CD4-positive, alpha-beta T cell treated with Interferon gamma for 1 hour (primary cell): ENCODE measurements around the gene SEMA4A.
A peak's percentile ranks its signal among the peaks of the same experiment; 100 is the strongest.
"Not testable (repeated sequence)": the region's sequence is repeated elsewhere in the genome, so short reads cannot be mapped to it uniquely, and the experiment has no call there.

ENCODE experiments used
- DNase-seq: peaks from one replicate; pipeline ENCODE4 v3.0.0-alpha.2; 2020

SEMA4A gene

DNA sequence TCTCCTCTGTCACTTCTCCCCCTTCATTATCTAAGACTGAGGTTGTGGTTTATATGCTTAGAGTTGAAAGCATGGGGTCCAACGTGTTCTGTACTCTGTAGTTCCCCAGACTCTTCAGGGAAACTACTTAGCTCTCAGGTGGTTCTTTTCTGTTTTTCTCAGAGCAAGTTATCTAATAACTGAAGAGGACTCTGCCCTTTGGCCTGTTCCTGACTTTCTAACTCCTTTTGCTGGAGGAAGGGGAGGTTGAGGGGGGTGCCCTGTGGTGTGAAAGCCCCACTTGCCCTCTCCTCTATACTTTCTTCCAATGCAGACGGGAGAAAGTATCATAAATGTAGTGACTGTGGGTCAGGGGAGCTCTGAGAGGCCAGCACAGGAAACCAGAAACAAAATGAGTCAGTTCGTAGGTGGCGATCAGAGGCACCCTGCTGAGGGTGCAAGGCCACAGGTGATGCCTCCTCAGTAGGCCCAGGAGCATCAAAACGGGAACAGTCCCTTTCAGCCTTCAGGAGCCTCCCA lies 45.5 kb downstream of the SEMA4A start:
- no peak for DNase-seq

GRCh38 chr1:156200044-156200443 lies 46.7 kb downstream of the SEMA4A start:
- no peak for DNase-seq

DNA sequence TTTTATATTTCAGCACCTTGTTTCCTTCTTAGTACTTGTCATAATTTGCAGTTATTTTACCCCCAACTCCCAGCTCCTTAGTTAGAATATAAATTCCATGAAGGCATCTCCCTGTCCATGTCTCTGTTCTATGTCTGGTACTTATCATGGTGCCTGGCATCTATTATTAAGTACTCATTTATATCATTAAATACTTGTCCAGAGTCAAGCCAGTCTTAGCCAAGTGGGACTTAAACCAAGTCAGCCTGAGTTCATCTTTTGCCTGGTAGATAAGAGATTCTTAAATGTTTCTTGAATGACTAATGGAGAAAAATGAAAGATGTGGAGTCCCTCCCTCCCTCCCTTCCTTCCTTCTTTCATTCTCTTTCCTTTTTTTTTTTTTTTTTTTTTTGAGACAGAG lies 49.9 kb downstream of the SEMA4A start:
- no peak for DNase-seq

DNA sequence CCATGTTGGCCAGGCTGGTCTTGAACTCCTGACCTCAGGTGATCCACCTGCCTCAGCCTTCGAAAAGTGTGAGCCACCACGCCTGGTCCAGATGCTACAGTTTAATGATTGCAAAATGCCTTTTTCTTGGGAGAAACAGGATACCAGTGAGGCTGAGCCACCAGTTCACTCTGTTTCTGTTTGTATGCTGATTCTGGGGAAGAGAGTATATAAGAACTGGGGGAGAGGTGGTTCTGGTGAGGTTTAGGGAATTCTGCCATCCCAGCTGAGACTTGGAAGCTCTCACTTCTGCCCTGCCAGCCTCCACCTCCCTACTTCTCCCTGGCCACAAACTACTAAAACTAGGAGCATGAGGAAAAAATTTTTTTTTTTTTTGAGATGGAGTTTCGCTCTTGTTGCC lies 51.3 kb downstream of the SEMA4A start:
- DNase-seq = no peak

DNA sequence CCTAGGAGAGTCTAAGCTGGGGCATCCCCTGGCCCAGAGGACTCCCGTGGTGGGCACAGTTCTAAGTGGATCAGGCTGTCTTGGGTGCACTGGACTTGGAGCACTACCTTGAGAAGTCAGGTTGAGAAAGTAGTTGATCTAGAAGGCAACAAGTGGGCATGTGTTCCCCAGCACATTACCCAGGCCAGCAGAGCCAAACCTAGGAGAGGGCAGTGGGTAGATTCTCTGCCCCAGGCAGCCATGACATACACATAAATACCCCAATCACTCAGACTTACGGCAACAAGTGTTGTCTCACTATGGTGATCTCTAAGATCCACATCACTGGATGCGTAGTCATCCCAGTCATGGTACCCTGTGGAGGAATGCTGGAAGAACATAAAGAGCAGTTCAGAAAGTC lies 57.9 kb downstream of the SEMA4A start:
- DNase-seq = no peak

- no peak for DNase-seq
These were observed 58.7 kb downstream of the SEMA4A start for GRCh38 chr1:156212130-156212529.

DNA sequence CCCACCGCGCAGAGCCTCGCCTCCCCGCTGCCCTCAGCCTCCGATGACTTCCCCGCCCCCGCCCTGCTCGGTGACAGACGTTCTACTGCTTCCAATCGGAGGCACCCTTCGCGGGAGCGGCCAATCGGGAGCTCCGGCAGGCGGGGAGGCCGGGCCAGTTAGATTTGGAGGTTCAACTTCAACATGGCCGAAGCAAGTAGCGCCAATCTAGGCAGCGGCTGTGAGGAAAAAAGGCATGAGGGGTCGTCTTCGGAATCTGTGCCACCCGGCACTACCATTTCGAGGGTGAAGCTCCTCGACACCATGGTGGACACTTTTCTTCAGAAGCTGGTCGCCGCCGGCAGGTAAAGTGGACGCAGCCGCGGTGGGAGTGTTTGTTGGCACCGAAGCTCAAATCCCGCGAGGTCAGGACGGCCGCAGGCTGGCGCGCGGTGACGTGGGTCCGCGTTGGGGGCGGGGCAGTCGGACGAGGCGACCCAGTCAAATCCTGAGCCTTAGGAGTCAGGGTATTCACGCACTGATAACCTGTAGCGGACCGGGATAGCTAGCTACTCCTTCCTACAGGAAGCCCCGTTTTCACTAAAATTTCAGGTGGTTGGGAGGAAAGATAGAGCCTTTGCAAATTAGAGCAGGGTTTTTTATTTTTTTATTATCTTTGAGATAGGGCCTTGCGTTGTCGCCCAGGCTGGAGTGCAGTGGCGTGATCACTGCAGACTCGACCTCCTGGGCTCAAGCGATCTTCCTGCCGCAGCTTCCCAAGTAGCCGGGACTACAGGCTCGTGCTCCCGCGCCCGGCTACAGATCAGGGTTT lies 59.7 kb downstream of the SEMA4A start, which contains the start of gene PMF1:
PMF1 (plus strand) TSS at position 175 of the 811 bp plus-strand sequence; CDS start at position 184, 9 bp downstream.
- DNase-seq = peak; percentile 95

- no peak for DNase-seq
These were observed 60.2 kb downstream of the SEMA4A start for GRCh38 chr1:156213644-156213966.

DNA sequence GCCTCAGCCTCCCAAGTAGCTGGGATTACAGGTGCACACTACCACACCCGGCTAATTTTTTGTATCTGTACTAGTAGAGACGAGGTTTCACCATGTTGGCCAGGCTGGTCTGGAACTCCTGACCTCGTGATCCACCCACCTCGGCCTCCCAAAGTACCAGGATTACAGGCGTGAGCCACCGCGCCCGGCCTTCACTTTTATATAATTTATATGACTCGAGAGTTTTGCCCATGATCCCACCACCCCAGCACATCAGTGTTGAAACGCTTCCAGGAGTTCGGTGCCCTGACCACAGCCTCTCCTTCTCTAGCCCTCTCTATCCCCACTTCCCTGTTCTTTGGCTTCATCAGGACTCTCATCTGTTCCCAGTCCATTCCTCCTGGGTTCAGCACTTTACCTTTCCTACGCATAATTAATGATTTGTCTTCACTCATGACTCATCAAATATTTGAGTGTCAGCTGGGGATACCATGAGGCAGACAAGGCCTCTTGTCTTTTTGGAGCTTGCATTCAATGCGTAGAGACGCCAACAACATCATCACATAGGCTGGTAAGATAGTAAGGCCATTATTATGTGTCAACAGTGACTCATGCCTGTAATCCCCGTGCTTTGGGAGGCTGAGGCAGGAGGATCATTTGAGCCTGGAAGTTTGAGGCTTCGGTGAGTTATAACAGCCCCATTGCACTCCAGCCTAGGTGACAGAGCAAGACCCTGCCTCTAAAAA lies 60.8 kb downstream of the SEMA4A start:
- no peak for DNase-seq

DNA sequence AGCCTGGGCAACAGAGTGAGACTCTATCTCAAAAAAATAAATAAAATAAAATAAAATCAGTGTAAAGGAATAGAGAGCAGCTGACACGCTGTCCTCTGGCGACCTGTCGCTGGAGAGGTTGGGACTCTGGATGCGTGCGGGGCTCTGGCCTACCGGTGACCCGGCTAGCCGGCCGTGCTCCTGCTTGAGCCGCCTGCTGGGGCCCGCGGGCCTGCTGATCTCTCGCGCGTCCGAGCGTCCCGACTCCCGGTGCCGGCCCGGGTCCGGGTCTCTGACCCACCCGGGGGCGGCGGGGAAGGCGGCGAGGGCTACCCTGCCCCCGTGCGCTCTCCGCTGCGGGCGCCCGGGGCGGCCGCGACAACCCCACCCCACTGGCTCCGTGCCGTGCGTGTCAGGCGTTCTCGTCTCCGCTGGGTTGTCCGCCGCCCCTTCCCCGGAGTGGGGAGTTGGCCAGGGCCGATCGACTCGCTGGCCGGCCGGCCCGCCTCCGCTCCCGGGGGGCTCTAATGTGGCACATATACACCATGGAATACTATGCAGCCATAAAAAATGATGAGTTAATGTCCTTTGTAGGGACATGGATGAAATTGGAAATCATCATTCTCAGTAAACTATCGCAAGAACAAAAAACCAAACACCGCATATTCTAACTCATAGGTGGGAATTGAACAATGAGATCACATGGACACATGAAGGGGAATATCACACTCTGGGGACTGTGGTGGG lies 63.1 kb downstream of the SEMA4A start:
- not testable (repeated sequence) for DNase-seq

GRCh38 chr1:156217871-156218270 lies 64.5 kb downstream of the SEMA4A start:
- DNase-seq = no peak

DNA sequence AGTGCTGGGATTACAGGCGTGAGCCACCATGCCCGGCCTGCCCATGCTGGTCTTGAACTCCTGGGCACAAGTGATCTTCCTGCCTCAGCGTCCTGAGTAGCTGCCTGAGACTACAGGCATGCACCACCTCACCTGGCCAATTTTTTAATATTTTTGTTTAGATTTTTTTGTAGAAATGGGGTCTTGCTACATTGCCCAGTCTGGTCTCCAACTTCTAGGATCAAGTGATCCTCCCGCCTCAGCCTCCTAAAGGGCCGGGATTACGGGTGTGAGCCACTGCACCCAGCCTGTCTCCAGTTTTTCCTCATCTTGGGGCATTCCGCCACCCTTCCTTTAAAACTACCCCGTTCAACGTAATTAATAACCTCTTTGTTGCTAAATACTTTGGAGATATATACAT lies 66.8 kb downstream of the SEMA4A start:
- no peak for DNase-seq

DNA sequence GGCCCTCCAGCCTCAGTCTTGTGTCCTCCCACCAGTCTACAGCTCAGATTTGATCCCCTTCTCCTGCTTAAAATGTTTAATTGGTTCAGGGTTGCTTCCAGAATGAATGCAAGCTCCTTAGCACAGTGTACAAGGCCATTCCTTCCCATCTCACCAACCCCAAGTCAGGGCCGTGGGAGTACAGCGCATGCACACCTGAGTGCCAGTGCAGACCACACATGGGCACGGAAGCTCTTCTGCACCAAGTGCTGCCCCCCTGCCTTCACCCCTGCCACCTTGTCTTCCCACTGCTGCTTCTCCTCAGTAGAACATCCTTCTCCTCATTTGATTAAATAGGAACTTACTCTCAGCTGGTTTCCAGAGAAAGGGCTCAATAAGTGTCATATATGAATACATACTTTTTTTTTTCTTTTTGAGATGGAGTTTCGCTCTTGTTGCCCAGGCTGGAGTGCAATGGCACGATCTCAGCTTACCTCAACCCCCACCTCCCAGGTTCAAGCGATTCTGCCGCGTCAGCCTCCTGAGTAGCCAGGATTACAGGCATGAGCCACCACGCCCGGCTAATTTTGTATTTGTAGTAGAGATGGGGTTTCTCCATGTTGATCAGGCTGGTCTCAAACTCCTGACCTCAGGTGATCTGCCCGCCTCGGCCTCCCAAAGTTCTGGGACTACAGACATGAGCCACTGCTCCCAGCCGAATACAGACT lies 68.8 kb downstream of the SEMA4A start:
- DNase-seq = no peak

GRCh38 chr1:156225677-156226014 lies 72.3 kb downstream of the SEMA4A start:
- no peak for DNase-seq

- DNase-seq = no peak
These were observed 72.7 kb downstream of the SEMA4A start for GRCh38 chr1:156226116-156226538.

DNA sequence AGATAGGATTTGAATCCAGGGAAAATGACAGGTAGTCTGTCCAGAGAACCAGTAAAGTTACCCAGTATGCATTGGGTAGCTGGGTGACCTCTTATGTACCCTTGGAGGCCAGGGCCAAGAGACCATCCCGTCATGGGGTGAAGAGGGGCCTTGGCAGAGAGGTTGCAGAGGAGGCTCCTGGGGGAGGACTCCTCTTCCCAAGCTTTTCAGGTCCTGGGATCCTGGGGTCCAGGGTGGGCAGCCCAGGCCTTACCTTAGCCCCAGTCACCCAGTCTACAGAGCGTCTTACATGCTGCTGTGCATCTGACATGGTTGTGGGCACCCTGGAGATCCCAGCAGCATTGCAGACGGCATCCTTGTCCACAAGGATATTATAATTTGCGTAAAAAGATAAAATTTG lies 73.4 kb downstream of the SEMA4A start:
- DNase-seq = no peak
